HG02970 (cell line): Measurements from ENCODE around the gene SIGLEC11.

Experiments
- ATAC-seq: cut with Tn5 transposase; IDR thresholded peaks from one replicate; pipeline ENCODE4 v1.9.1; 2021; ENCODE audit warnings: mild to moderate bottlenecking, moderate library complexity, moderate number of reproducible peaks; ENCODE audit not compliant: unreplicated experiment, low FRiP score

The SIGLEC11 gene

GRCh38 chr19:49907745-49908446, 53.1 kb downstream of the SIGLEC11 start:
- no peak for ATAC-seq

- no peak for ATAC-seq
Observed at GRCh38 chr19:49906879-49907564, 54.0 kb downstream of the SIGLEC11 start.

DNA sequence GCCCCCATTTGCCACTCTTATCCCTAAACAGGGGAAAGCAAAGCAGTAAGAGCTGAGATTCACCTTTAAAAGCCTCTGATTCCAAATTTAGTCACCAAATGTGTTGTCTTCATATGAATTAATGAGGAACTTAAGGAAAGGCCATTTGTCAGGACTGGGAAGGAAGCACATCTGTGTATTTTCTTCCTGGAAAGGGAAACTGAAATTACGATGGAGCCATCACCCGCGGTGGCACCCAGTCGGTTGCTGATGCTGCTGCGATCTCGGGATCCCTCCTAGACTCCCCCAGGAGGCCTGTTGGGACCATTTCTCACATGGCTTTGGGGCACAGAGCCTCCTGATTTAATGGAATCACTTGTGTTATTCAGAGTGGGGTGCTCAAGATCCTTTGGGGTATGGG, 56.8 kb downstream of the SIGLEC11 start:
- no peak for ATAC-seq
